DOHH2 (cell line): Measurements from ENCODE around the gene POLA1.

Source experiments
- EZH2phosphoT487 ChIP-seq: fragments of 200-600 bp; sonication (generic); IDR thresholded peaks from 2 replicates; pipeline ENCODE4 v1.6.1; 2017; ENCODE audit warnings: borderline replicate concordance, mild to moderate bottlenecking, antibody characterized with exemption, low read length, moderate library complexity, mixed read lengths
- TF ChIP-seq, protein P1 (sequence below): fragments of 200-600 bp; sonication (generic); IDR thresholded peaks from one replicate; pipeline ENCODE4 v1.5.1; 2014; ENCODE audit warnings: antibody characterized with exemption, mild to moderate bottlenecking, low read depth, low read length; ENCODE audit not compliant: poor library complexity, severe bottlenecking

DNA sequence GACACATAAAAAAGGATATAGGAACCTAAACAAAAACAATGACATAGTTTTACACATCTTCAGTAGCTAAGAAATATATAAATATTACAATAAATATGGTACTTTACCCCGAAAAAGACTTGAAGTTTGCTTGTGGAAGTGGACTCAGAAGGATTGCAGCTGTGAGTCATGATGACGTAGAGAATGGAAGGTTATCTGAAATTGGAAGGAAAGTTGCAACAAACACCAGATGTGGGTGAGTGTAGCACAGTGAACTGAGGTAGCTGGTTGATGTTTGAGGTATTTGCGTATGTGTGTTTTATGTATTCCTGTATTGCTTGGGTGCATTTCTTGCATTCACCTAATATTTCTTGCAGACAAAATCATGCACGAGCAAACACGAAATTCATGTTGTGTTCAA lies 209.1 kb downstream of the POLA1 start:
- TF ChIP-seq, protein P1, sequence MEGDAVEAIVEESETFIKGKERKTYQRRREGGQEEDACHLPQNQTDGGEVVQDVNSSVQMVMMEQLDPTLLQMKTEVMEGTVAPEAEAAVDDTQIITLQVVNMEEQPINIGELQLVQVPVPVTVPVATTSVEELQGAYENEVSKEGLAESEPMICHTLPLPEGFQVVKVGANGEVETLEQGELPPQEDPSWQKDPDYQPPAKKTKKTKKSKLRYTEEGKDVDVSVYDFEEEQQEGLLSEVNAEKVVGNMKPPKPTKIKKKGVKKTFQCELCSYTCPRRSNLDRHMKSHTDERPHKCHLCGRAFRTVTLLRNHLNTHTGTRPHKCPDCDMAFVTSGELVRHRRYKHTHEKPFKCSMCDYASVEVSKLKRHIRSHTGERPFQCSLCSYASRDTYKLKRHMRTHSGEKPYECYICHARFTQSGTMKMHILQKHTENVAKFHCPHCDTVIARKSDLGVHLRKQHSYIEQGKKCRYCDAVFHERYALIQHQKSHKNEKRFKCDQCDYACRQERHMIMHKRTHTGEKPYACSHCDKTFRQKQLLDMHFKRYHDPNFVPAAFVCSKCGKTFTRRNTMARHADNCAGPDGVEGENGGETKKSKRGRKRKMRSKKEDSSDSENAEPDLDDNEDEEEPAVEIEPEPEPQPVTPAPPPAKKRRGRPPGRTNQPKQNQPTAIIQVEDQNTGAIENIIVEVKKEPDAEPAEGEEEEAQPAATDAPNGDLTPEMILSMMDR: no peak
- TF ChIP-seq EZH2phosphoT487: no peak
